CD4-positive, alpha-beta T cell treated with Interferon gamma for 1 hour (primary cell): Measurements from ENCODE around the gene LARP1.

ENCODE experiments used
- DNase-seq: peaks from one replicate; pipeline ENCODE4 v3.0.0-alpha.2; 2020

Gene LARP1

DNA sequence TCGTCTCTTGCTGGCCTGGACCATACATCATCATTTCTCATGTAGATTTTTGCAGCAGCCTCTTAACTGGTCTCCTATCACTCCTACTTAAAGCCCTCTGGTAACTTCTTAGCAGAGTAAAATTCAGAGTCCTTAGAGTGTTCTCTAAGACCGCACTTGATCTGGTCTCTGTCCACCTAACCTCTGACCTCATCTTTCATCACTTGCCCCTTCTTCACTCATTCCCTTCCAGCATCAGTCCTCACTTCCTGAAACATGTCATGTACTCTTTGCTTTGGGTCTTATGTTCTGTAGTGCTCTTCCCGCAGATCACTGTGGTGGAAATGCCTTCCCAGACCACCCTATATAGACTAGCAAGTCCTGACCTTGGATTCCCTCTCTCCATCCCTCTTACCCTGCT lies 9.8 kb downstream of the LARP1 start:
- no peak for DNase-seq

DNA sequence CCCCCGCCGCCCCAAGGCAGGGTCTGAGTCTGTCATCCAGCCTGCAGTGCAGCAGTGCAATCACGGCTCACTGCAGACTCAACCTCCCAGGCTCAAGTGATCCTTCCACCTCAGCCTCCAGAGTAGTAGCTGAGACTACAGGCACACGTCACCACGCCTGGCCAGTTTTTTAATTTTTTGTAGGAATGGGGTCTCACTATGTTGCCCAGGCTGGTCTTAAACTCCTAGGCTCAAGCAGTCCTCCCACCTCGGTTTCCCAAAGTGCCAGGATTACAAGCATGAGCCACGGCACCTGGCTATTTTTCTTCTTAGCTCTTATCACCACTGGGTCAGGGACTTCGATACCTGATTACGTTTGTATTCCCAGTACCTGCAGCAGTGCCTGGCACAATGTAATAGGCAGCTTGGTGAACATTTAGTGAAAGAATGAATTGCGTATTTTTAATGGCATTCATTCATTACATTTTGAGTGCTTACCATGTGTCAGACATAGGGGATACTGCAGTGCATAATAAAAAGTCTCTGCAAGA lies 10.3 kb downstream of the LARP1 start:
- DNase-seq = no peak

DNA sequence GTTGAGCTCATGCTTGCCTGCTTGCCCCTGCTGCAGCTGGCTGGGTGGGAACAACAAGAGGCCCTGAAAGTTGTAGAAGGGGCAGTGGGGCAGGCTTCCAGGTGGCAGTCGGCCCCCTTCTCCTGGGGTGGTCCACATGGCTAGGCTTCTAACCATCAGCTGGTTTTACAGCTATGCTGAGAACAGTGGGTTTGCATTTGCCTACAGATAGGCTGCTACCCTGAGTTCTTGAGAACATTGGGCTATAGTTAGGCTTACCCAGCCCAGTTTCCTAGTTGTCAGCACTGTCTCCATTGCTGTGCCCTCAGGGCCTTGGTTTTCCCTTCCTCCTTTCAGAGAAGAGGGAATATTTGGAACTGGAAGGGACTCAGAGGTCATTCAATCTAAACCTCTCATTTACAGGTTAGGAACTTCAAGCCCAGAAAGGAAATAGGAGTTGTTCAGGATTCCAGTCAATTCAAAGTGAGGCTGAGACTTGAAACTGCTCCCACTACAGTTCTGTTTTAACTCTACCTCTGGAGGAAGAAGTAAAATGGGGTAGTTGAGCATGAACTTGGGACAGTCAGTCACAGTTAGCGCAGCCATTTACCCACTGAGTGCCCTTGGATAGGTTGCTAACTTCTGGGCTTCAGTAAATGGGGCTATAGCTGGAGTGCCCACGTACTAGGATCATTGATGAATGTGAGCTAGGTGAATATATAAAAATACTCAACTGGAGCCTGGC lies 11.5 kb downstream of the LARP1 start:
- no peak for DNase-seq

DNA sequence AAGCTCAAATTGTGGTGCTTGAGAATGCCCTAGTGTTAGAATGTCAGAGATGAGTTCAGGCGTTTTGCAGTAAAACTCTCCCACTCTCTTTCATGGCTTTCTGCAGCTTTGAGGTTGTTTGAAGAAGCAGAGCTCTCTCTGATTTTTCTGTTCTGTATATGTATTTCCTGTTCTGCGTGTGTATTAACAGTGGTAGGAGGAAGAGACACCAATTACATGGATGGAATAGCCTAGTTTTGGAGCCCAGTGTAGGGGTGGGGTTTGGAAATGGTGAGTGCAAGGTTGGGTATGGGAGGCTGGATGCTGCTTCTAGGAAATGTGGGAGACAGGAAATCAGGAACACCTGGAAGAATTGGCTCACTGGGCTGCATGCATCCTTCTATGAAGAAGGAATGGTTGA lies 12.4 kb downstream of the LARP1 start:
- no peak for DNase-seq

DNA sequence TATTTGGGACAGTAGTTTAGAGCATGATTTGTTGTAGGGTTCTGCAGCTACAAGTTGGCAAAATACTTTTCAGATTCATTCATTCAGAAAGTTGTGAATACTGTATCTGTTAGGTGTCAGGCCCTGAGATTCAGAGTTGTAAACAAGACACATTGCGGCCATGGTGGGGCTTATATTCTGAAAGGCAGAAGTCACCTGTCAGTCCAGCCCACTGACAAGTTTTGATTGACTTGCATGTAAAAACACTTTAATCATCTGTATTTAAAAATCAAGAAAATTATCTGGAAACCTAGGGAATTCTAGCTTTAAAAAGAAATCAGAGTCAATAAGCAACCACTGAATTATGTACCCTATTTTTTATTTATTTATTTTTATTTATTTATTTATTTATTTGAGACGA lies 13.0 kb downstream of the LARP1 start:
- no peak for DNase-seq

DNA sequence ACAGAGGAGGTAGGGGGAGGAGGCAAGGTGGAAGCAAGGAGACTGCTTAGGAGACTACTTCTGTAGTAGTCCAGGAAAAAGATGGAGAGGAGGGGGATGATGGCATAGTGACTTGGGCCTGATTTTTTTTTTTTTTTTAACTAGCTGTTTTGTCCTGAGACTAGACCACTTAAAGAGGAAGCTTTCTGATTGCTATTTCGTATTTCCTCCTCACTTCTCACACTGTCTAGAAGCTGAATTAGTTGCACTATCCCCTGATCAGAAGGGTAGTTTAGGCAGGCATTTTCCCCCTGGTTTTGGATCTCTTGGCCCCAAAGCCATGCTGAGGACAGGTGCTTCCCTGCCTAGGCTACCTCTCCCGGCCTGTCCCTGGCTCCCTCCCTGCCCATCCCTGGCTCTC lies 14.9 kb downstream of the LARP1 start:
- DNase-seq = no peak

DNA sequence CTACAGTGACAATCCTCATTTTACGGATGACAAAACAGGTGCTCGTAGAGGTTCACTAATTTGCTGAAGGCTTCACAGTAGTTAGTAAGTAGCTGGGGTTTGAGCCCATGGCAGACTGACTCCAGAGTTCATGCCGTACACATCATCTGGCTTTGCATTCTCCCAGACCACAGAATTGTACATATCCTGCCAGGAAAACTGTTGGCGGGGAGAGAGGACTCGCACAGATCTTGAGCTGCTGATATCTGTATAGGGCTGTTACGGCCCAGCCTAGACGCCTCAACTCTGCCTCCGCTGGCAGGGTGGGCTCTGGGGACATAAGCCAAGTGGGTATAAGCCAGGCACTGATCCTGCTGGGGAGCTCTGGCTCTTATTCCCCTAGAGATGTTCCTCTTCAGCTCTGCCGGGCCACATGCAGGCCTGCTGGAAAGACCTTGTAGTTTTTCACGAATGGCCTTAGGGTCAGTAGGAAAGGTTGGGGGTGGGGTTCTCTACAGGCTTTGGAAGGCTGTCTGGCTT lies 16.3 kb downstream of the LARP1 start:
- DNase-seq = no peak

DNA sequence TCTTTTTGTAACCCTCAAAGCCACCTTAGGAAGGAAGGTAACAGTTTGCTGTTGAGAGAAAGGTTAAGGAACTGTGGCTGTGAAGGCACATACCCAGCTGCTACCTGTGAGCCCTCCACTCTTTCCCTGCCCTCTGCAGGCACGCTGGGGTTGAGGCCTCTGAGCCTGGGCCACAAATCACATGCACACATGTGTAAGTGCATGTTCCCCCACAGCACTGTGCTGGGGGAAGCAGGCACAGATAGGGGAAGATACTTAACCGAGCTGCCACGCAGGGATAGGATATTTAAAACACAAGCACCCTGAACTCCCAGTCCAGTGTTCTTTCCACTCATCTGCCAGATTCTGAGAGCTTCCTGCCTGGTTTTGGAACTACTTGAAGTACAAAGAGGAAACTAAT lies 18.1 kb downstream of the LARP1 start:
- DNase-seq = no peak

DNA sequence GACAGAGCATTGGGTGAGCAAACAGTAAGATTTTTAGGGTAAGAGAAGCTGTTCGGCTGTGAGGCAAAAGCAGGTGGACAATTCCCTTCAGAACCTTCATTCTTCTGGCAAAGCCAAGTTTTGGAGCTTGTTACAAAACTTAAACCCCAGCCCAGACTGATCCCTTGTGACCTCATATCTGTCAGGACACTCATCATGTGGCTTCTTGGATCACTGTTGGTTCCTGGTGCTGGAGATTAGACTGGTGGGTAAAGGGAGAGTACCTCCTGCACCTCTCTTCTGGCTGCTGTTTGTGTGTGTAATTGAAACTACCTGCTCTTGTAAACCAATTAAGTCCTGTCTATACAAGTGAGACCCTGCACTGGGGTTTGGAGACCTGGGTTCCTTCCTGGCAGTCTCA lies 21.0 kb downstream of the LARP1 start:
- no peak for DNase-seq

DNA sequence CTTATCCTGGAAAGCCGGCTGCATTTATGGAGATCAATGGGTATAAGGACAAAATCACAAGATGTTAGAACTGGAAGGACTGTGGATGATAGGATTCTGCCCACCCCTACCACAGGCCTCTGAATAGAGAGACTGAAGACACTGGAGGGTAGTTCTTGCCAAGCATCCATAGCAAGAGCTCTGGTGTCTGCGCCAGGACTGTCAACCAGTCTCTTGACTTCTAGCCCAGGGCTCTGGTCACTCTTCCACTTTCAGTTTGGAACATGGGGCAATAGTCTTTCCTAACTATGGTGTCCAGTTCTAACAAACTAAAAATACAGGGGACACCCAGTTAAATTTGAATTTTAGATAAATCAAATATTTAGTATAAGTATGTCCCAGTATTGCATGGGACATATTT lies 23.4 kb downstream of the LARP1 start:
- no peak for DNase-seq

DNA sequence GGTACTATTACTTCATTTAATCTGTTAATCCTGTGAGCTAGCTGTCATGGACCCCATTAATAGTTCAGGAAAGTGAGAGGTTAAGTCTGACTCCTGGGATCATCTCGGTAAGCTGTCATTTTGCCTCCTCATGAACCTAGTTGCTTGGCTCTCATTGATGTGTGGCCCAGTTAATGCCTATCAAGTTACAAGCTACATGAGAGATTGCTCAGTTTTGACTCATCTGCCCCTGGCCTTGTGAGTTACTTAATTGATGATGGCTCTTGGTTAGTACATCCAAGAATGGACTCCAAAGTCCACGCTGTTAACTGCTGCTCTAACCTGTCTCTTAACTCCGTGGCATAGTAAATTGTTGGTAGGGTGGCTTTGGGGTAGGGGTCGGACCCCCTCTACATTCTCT lies 23.9 kb downstream of the LARP1 start:
- DNase-seq = no peak

DNA sequence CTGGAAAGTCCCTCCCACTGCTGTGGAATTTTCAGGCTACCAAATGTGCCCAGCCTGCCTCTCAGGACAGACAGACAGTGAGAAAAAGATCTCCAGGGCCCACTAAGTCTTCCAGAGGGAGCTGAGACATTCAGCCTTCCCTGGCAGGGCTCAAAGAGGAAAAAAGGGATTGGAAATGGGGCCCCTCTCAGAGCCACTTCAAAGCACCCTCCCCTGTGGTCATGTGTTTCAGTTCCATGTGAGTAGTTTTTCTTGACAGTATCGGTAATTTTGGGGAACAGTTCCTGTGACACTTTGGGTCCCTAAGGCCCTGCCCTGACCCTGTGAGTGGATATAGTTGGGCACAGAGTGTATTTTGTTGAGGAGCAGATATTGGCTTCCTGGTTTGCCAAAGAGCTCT lies 25.0 kb downstream of the LARP1 start:
- no peak for DNase-seq

DNA sequence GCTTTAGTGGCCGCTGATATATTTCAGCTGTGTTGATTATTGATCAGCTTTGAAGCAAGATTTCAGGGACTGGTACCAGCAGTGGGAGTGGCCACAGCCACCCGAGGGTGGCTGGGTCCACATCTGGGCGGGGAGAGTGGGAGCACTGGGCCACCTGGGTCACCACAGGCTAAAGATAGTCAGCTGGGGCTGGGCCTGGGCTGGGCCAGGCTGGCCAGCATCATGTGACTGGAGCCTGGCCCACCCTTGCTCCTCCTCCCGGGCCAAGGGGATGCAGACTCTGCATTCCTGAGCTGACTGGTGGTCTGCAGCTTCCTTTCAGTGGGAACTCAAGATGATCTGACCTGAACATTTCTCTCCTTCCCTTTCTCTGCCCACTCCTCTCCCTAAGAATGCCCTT lies 27.1 kb downstream of the LARP1 start:
- DNase-seq = no peak

DNA sequence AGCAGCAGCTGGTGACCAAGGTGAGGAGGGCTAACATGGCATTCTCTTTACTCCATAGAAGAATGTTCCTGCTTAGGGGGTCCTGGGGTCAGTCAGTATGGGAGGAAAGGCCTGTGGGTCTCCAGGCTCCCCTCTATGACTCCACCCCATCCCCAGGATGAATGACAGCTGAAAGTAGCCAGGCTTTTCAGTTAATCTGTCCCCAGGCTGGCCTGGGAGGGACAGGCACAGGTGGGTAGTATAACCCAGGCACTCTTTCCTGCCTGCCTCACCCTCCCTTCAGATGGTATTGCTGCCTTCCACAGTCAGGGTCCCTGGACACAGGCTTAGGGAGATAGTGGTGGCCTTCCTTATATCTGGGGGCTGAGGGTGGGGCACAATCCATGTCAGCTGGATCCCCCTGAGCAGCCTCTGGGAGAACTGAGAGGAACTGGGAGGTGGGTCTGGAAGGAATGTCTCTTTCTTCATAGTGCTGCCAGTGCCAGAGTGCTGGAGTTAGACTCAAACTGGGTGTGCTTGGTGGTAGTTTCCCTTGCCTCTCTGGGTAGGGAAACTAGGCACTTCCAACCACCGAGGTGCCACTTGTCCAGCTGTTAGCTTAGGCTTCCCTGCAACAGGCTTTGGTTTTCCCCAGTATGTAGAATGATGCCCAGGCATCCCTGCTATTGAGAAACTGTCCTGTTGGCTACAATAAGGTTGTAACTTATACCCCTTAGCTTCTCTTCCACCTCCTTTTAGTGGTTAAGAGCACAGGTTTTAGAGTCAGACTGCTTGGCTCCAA lies 27.8 kb downstream of the LARP1 start:
- no peak for DNase-seq

DNA sequence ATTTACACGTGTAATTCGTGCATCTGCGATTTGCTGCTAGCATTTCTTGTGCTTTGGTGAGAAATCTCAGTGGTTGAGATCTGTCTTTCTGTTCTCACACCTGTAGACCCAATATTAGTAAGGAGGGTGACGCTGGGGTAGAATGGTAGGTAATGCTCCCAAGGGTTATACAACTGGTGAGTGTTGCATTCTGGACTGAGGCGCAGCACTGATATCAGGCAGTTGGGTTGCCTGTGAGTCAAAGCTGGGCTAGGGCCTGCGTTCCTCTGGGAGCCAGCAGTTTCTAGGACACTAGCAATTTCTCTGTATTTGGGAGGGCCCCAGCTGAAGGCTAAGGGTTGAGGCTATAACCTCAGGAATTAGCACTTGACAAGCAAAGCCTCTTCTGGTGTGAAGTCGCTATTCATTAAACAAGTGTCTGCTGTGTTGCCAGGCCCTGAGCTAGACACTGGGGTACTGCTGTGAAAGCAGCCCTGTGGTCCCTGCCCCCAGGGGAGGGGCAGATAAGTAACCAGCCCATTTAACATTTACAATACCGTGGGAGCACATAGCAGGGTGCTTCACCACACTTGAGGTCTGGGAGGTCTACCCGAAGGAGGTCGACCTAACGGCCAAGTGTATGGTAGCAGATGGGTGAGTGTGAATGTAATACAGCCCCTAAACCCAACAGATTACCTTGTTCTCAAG lies 28.7 kb downstream of the LARP1 start:
- DNase-seq = no peak

DNA sequence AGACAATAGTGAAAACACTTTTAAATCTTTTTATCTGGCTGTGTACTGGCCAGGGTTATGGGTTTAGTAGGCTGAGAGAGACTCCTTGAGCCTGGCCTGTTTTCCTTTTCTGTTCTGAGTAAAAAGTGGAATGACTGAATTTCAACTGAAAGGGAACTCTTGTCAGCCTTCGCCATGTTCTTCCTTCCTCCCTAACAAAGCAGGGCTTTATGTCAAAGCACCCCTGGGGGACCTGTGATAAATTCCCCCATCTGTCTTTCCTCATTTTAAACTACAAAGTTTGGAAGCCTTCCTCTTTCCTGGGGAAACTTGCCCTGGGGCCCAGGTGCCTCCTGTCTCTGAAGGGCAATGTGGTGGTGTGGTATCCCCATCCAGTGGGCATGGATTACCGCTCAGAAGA lies 29.7 kb downstream of the LARP1 start:
- no peak for DNase-seq

DNA sequence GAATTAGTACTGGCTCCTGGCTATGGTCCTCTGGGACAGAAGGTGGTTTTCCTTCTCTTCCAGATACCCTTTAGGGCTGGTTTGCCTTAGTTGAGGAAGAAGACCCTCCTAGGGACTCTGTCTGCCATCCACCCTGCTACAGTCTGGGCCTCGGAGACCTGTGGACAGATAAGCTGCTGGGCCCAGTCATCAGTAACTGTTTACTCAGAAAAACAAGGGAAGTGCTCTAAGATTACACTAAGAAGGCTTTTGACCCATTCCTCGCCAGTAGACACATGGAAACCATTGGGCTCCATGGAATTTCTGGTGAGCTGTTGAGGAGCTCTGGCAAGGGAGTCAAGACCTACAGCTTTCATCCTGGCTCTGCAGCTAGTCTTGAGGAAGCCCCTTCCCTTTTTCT lies 31.2 kb downstream of the LARP1 start:
- DNase-seq = no peak

DNA sequence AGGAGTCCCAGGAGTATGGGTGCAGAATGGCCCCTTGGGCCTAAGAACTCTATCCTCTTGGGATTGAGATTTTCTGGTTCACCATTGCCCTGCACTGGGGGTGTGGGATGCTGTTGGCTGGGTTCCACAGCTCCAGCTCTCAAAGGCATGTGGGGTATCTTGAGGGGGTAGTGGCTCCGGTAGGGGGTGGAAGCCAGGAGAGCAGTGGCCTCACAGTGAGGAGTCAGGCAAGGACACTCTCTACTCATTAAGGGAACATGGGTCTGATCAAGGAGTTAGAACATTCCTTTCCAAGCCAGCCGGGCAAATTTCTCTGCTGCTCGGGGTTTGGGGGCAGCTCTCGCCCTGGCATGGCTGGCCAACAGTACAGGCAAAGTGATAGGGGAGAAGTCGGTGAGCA lies 33.0 kb downstream of the LARP1 start:
- DNase-seq = no peak

DNA sequence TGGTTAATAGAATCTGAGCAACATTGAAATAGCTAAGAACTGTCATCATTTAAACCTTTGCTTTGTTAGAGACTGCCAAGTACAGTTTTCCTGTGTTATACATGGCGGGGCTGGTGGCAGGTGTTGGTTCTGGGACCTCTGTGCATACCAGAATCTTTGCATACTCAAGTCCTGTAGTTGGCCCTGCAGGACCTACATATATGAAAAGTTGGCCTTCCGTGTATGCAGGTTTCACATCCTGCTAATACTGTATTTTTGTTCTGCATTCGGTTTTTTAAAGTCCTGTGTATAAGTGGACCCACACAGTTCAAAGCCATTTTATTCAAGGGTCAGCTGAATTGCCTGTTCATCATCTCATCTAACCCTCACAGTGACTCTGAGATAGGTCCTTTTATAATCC lies 36.4 kb downstream of the LARP1 start:
- DNase-seq = no peak

DNA sequence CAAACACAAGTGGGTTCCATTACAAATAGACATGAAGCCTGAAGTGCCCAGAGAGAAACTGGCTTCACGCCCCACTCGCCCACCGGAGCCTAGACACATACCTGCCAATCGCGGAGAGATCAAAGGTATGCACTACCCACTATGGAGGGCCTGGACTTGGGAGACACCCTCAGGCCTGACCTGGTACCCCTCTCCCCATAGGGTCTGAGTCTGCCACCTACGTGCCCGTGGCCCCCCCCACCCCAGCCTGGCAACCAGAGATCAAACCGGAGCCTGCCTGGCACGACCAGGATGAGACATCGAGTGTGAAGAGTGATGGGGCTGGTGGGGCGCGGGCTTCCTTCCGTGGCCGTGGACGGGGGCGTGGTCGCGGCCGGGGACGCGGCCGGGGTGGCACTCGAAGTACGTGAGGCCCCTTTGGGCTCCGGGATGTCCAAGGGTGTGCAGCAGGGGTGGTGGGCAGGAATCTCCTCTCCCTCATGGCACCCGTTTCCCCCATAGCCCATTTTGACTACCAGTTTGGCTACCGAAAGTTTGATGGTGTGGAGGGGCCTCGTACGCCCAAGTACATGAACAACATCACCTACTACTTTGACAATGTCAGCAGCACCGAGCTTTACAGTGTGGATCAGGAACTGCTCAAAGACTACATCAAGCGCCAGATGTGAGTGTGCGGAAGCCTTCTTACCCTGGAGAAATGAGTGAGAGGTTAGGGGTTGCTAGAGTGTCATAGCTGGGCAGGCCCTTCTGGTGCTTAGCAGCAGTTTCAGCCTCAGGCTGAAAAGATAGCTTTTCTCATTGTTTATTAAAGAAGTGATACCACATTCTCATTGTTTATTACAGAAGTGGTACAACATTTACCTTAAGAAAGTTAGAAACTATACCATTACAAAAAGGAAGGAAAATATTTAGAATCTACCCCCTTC lies 38.7 kb downstream of the LARP1 start:
- no peak for DNase-seq

DNA sequence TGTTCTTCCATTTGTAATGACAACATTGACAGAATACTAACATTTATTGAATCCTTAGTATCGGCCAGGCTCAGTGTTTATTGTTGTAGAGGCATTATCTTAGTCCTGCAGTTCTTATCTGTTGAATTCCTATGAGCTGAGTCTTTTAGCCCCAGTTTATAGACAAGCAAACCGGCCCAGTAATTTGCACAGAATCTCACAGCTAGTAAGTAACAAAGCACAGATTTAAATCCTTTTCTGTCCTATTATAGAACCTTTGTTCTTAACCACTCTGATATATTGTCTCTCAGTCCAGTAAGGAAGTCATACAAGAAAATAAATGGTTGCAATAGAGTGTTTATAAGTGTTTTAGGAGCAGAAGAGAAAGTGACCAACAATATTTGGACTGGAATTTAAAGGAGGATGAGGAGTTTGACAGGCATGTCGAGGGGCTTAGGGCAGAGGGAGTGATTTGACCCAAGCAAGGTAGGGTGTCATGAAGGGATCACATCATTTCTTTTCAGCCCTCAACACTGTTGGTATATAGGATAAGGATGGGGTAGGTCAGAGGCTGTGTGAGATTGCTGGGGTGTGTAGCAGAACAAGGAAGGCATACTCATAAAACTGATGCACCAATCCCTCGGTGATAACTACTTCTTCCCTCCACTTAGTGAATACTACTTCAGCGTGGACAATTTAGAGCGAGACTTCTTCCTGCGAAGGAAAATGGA lies 39.5 kb downstream of the LARP1 start:
- DNase-seq = no peak

DNA sequence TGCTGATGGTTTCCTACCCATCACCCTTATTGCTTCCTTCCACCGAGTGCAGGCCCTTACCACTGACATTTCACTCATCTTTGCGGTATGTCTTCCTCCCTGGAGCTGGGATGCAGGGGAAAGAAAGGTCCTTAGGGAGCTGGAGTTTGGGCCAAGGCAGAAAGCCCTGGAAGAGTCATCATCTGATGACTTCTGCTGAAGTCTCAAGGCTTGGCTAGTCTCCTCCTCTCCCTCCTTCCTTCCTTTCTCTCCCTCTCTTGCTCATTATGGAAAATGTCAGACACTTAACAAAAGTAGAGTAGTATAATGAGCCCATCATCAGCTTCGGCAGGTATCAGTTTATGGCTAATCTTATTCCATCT lies 40.0 kb downstream of the LARP1 start:
- no peak for DNase-seq
